HG03280 (cell line): ENCODE measurements around the gene ARHGEF40.

Source experiments
- ATAC-seq: cut with Tn5 transposase; IDR thresholded peaks from one replicate; pipeline ENCODE4 v1.9.1; 2021; ENCODE audit warnings: mild to moderate bottlenecking, moderate library complexity; ENCODE audit not compliant: unreplicated experiment

The ARHGEF40 gene

DNA sequence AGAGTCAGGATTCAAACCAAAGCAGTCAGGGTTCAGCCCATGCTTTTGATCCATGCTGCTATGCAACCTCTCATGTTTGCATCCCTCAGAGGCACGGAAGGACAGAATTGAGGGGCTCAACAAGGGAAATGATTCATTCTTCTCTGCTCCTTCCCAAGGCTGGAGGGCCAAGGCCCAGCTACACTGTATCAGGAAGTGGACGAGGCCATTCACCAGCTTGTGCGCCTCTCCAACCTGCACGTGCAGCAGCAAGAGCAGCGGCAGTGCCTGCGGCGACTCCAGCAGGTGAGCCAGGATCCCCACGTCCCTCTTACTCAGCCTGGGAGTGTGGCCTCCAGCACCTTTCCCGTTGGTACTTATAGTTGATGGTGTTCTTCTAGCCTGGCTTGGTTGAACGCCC lies 8.6 kb downstream of the ARHGEF40 start:
- ATAC-seq, result no peak

DNA sequence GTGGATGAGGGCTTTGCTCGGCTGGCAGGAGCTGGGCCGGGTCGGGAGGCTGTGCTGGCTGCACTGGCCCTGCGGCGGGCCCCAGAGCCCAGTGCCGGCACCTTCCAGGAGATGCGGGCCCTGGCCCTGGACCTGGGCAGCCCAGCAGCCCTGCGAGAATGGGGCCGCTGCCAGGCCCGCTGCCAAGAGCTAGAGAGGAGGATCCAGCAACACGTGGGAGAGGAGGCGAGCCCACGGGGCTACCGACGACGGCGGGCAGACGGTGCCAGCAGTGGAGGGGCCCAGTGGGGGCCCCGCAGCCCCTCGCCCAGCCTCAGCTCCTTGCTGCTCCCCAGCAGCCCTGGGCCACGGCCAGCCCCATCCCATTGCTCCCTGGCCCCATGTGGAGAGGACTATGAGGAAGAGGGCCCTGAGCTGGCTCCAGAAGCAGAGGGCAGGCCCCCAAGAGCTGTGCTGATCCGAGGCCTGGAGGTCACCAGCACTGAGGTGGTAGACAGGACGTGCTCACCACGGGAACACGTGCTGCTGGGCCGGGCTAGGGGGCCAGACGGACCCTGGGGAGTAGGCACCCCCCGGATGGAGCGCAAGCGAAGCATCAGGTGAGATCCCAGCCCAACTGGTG lies 11.5 kb downstream of the ARHGEF40 start:
- no peak for ATAC-seq

- ATAC-seq, result no peak
These were observed 13.6 kb downstream of the ARHGEF40 start for GRCh38 chr14:21083565-21084325.

DNA sequence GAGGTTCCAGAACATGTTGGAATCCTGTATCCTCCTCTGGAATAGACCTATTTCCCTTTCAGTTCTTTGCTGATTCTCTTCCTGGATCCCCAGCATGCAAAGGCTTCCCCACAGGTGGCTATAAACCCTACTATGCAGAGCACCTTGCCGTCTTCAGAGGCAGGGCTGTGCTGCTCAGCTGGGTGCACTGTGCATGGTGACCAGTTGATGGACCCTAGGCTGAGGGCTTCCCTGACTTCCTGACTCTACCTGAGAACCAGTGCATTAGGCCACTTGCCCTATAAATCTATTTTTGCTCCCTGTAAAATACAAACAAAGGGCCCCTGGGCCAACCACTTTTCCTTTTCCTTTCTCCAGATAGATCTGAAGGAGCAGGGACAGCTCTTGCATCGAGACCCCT lies 14.3 kb downstream of the ARHGEF40 start:
- ATAC-seq, result no peak

DNA sequence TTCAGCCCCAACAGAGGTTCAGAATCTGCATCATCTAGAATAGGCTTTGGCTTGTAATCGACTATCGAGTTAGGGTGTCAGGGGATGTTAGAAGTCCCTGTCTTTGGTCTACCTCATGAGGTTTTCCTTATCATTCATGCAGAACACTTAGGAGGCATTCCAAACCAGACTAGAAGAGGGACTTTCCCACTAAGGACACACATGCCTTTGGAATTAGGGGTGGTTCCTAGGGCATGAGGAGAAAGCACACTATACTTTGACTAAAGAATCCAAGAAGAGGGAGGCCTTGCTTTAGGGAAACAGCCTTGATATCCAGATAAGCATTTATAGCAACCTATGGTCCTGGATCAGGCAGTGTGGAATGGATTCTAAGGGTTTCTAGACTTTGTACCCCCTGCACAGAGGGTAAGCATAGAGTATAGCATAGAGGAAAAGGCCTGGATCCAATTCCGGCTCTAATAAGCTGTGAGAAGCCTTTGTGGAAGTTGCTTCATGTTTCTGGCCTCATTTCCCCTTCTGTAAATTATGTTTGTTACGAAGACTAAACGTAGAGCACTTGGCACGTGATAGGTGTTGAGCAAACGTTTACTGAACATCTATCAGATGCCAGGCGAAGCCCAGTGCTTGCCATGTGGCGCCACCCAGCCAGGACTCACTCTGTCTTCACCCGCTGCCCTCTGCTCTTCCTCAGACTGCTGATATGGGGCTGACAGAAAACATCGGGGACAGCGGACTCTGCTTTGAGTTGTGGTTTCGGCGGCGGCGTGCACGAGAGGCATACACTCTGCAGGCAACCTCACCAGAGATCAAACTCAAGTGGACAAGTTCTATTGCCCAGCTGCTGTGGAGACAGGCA lies 15.1 kb downstream of the ARHGEF40 start:
- no peak for ATAC-seq

DNA sequence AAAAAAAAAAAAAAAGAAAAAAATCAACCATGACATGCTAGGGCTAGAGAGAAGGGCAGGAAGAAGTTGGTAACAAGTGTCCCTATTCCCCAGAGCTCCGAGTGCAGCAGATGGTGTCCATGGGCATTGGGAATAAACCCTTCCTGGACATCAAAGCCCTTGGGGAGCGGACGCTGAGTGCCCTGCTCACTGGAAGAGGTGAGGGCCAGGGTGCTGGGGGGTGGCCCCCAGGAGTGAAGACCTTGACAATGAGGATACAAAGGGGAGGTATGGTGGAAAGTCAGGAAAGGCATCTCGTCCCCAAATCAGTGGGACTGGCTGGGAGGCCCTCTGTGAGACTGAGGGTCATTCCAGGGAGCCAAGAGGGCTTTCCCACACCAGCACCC lies 16.8 kb downstream of the ARHGEF40 start:
- no peak for ATAC-seq

GRCh38 chr14:21087294-21088091 lies 17.4 kb downstream of the ARHGEF40 start:
- peak; percentile 43 for ATAC-seq

- no peak for ATAC-seq
These were observed 18.6 kb downstream of the ARHGEF40 start for GRCh38 chr14:21088687-21089086.

- no peak for ATAC-seq
These were observed 19.2 kb downstream of the ARHGEF40 start for GRCh38 chr14:21089271-21089670.

GRCh38 chr14:21089877-21090193 lies 19.7 kb downstream of the ARHGEF40 start:
- no peak for ATAC-seq

DNA sequence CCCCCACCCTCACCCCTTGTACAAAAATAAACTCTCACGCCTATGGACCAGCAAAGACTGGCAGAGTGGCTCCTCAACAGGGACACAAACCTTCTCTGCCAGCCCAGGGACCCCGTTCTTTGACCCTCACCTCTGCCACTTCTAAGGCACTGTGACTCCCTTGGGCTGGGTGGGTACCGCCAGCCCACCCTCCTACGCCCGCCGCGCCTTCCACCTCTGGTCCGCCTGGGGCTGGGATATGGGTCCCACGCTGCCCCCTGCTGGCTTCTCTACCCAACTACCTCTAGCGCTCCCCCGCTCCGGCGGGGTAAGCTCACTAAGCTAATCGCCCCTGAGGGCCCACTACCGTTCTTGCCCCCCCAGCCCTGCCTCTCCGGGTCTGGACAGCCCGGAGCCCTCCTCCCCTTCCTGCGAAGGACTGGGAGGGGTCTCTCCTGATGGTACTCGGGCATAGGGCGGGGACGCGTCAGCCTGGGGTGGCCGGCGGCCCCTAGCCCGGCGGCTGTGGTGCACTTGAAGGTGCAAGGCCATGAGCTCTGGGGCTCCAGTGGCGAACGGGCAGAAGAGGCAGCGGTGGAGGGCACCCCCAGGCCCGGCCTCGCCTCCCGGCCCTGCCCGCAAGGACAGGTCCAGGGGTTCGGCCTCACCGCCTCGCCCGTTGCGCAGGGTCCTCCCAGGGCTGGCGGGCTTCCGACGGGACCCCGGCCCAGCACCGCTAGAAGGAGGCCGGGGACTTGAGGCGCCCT lies 20.3 kb downstream of the ARHGEF40 start:
- ATAC-seq, result no peak

- ATAC-seq, result no peak
These were observed 21.0 kb downstream of the ARHGEF40 start for GRCh38 chr14:21090940-21091663.

GRCh38 chr14:21091821-21092272 lies 21.7 kb downstream of the ARHGEF40 start:
- no peak for ATAC-seq

GRCh38 chr14:21092273-21093011 lies 22.3 kb downstream of the ARHGEF40 start:
- ATAC-seq, result peak; percentile 83

- ATAC-seq, result no peak
These were observed 22.9 kb downstream of the ARHGEF40 start for GRCh38 chr14:21093018-21093417.

DNA sequence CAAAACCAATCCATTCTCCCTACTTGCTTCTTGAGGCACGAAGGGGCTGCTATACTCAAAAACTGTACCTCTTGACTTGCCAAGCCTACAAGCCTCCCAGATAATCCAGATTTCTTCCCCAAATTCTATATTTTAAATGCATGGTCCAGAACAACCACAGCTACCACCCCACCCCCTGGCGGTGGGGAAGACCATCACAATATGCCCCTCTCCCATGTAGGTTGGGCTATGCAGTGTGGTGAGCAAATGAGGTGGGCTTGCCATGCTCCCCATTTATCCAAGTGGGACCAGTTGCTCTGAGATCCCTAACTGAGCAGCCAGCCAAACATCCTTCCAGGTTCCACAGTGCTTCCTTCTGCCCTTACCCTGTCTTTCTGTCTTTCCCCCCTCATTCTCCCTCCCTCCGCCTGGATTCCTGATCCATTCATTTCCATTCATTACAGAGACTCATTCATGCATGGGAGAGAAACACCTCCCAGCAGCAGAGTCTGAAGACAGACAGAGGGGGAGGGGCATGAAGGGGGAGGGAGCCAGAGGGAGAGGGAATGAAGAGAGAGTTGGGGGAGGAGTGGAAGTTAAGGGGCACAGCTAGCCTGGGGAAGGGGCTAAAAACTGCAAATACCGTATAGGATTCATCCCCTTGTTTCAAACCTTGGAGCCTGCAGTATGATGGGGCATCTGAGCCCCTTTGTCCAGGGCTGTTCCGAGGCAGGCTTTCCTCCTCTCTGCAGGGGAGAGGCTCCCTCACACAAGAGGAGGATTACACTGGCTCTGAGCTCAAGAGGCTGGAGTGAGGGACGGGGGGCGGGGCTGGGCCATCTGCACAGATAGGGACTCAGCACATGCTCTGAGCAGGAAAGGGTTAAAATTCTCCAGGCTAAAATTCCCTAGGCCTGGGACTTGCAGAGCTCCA lies 23.9 kb downstream of the ARHGEF40 start:
- ATAC-seq, result no peak

GRCh38 chr14:21095430-21096205 lies 25.5 kb downstream of the ARHGEF40 start:
- no peak for ATAC-seq
